NB4 (cell line): Measurements from ENCODE around the gene ARL16.

ENCODE experiments used
- DNase-seq: peaks from one replicate; pipeline ENCODE4 v3.0.0; 2010; ENCODE audit warnings: low read depth
- H3K4me3 ChIP-seq: one replicate; pipeline ENCODE4 v1.5.1; 2011; ENCODE audit warnings: mild to moderate bottlenecking, low read depth, low read length, moderate library complexity
- CTCF ChIP-seq: IDR thresholded peaks from one replicate; pipeline ENCODE4 v1.5.1; 2012; ENCODE audit warnings: low read depth, low read length
- MAX ChIP-seq: IDR thresholded peaks from 2 replicates; pipeline ENCODE4 v1.6.1; 2011; ENCODE audit warnings: low read depth, low read length
- MYC ChIP-seq: IDR thresholded peaks from 2 replicates; pipeline ENCODE4 v1.6.1; 2011; ENCODE audit warnings: low read depth, low read length
- POLR2A ChIP-seq: IDR thresholded peaks from 2 replicates; pipeline ENCODE4 v1.6.1; 2011; ENCODE audit warnings: mild to moderate bottlenecking; ENCODE audit not compliant: insufficient read length; ENCODE audit errors: extremely low read depth

Gene ARL16

GRCh38 chr17:81702934-81703746 lies 19.5 kb upstream of the ARL16 start, which contains the start of gene MRPL12:
MRPL12 (plus strand) TSS chr17:81703367; CDS start chr17:81703502, 135 bp downstream.
- peak within 1 kb of the TSS; percentile 95 for H3K4me3 ChIP-seq
- DNase-seq: peak; percentile 96
- no peak for TF ChIP-seq CTCF
- peak; percentile 95 for TF ChIP-seq POLR2A
- TF ChIP-seq MAX: peak; percentile 88
- peak; percentile 97 for TF ChIP-seq MYC

- DNase-seq: peak; percentile 57
- TF ChIP-seq MYC: no peak
- TF ChIP-seq CTCF: peak; percentile 22
- no peak for TF ChIP-seq MAX
- TF ChIP-seq POLR2A: no peak
- peak overlapping the region; percentile 95 for H3K4me3 ChIP-seq
Observed at GRCh38 chr17:81701288-81702071, 17.9 kb upstream of the ARL16 start.

- H3K4me3 ChIP-seq: no peak overlapping the region
- no peak for TF ChIP-seq CTCF
- TF ChIP-seq POLR2A: no peak
- TF ChIP-seq MAX: no peak
- TF ChIP-seq MYC: no peak
- DNase-seq: no peak
Observed at GRCh38 chr17:81700353-81701287, 17.0 kb upstream of the ARL16 start.

- no peak for DNase-seq
- TF ChIP-seq CTCF (no peak), MAX (no peak), MYC (no peak), POLR2A (no peak)
- H3K4me3 ChIP-seq: no peak overlapping the region
Observed at GRCh38 chr17:81697261-81698044, 13.9 kb upstream of the ARL16 start.
